ENCODE results near the gene TLE2. TPM values are rescaled to one million over a fixed set of nuclear protein-coding genes. Genes with fewer than 3 reads are reported as not detected.

The TLE2 gene
- total RNA-seq, 1 experiment from 2014 or later, result 3.1 TPM

DNA sequence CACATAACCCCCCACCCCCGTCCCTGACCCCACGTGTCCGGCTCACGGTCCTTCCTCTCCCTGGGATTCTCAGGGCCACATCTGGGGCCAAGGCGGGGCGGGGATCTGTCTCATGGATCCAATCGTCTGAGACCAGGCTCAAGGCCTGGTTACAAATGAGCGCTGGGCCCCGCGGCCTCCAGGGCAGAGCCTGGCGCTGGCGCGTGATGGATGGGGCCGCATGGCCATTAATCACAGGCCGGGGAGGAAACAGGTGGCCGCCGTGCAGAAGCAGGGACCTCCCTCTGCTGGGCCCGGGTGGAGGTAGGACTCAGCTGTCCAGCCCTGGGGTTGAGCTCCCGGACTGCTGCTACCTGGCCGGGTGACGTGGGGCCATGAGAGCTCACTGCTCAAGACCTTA, 39.0 kb upstream of the TLE2 start:
- H3K9me3 ChIP-seq (ENCODE audit: control insufficient read depth, low read depth, low read length), result no peaks in the 10 kb centered on the region
- H4K91ac ChIP-seq (ENCODE audit: insufficient read length, low read depth, low read length), result no peak overlapping the region
- no peak overlapping the region for H2AFZ ChIP-seq (ENCODE audit: low read length)
- no peak overlapping the region for H3K14ac ChIP-seq (ENCODE audit: insufficient read depth, low read length)
- H4K8ac ChIP-seq (replicated peaks; ENCODE audit: insufficient read length, low read depth, low read length), result no peak overlapping the region
- H3K4ac ChIP-seq (ENCODE audit: low read depth, low read length), result no peak overlapping the region
- H2BK20ac ChIP-seq (ENCODE audit: low read depth, low read length, poor library complexity, severe bottlenecking), result no peak overlapping the region
- H2BK12ac ChIP-seq (ENCODE audit: insufficient read length, low read depth, low read length), result no peak overlapping the region
- Mint-ChIP-seq H3K9me3 (no peaks in the 10 kb centered on the region; a peak in 1 of 5 replicates), H3K27me3 (ENCODE audit: low read depth) (peaks cover under 1% of the 10 kb centered on the region), H3K4me3 (no peak overlapping the region), H3K27ac (no peak overlapping the region), H3K4me1 (peaks cover 0 to 5% of the 10 kb centered on the region in 2 experiments; a peak in 2 of 4 replicates), H3K36me3 (ENCODE audit: insufficient read depth in 1 of 3, low read depth in 3 of 3) (no peaks in the 10 kb centered on the region)
- H3K79me2 ChIP-seq (ENCODE audit: insufficient read depth, low read length), result no peaks in the 10 kb centered on the region
- no peak overlapping the region for H3K23ac ChIP-seq (ENCODE audit: insufficient read length, low read depth, low read length)
- no peak overlapping the region for H3K56ac ChIP-seq (ENCODE audit: insufficient read length, low read depth, low read length)
- H3K23me2 ChIP-seq (ENCODE audit: insufficient read length, low read depth, low read length, poor library complexity, severe bottlenecking), result no peaks in the 10 kb centered on the region
- H4K5ac ChIP-seq (ENCODE audit: insufficient read length, low read depth, low read length), result no peak overlapping the region
- TF ChIP-seq, protein P1, sequence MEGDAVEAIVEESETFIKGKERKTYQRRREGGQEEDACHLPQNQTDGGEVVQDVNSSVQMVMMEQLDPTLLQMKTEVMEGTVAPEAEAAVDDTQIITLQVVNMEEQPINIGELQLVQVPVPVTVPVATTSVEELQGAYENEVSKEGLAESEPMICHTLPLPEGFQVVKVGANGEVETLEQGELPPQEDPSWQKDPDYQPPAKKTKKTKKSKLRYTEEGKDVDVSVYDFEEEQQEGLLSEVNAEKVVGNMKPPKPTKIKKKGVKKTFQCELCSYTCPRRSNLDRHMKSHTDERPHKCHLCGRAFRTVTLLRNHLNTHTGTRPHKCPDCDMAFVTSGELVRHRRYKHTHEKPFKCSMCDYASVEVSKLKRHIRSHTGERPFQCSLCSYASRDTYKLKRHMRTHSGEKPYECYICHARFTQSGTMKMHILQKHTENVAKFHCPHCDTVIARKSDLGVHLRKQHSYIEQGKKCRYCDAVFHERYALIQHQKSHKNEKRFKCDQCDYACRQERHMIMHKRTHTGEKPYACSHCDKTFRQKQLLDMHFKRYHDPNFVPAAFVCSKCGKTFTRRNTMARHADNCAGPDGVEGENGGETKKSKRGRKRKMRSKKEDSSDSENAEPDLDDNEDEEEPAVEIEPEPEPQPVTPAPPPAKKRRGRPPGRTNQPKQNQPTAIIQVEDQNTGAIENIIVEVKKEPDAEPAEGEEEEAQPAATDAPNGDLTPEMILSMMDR (conservative IDR thresholded peaks at IDR 0.05), result no peak
- H2BK15ac ChIP-seq (ENCODE audit: low read depth, low read length), result no peak overlapping the region
- no peak overlapping the region for H3T11ph ChIP-seq (ENCODE audit: low read length)
- no peaks in the 10 kb centered on the region for H3K27me3 ChIP-seq (ENCODE audit: insufficient read depth, low read length)
- no peaks in the 10 kb centered on the region for H4K20me1 ChIP-seq (ENCODE audit: control insufficient read depth, insufficient read depth, insufficient read length)
- no peaks in the 10 kb centered on the region for H3K4me1 ChIP-seq (ENCODE audit: insufficient read depth, low read length)
- no peak overlapping the region for H3K18ac ChIP-seq (ENCODE audit: insufficient read length, low read depth, low read length)
- no peak overlapping the region for H3K4me2 ChIP-seq (ENCODE audit: insufficient read depth, insufficient read length, low read length)
- no peak overlapping the region for H2BK5ac ChIP-seq (ENCODE audit: insufficient read length, low read length)
- H3K79me1 ChIP-seq (ENCODE audit: insufficient read depth, low read depth, low read length, poor library complexity, severe bottlenecking), result no peaks in the 10 kb centered on the region
- no peak overlapping the region for H3K27ac ChIP-seq (ENCODE audit: insufficient read length, low read depth, low read length)
- no peak overlapping the region for H3K9ac ChIP-seq (ENCODE audit: extremely low read depth, insufficient read length, low read length)
- H2AK5ac ChIP-seq (ENCODE audit: insufficient read length, low read length), result no peak overlapping the region
- no CpG with 5 or more reads among the region's 21 CpGs for WGBS (ENCODE audit: extremely low coverage, insufficient read length, low lambda C conversion rate)
- no peak for DNase-seq
- H2BK120ac ChIP-seq (ENCODE audit: low read depth, low read length, poor library complexity, severe bottlenecking), result no peak overlapping the region

Measured in H9 (cell line).